Dedifferentiated amniotic fluid mesenchymal stem cell (primary cell): ENCODE results near the gene PIKFYVE.
"Not testable (repeated sequence)": the region's sequence is repeated elsewhere in the genome, so short reads cannot be mapped to it uniquely, and the experiment has no call there.

Experiments
- DNase-seq: peaks from one replicate; pipeline ENCODE4 v3.0.0-alpha.2; 2016; ENCODE audit errors: extremely low spot score

PIKFYVE gene

GRCh38 chr2:208265801-208266552 lies at the start of gene PIKFYVE:
Gene PIKFYVE, plus strand, starts transcription at chr2:208266255. Its CDS starts 5,265 bp downstream, at chr2:208271520.
- DNase-seq, result peak; percentile 97

GRCh38 chr2:208221873-208222272 lies 44.2 kb upstream of the PIKFYVE start:
- not testable (repeated sequence) for DNase-seq

GRCh38 chr2:208222351-208222750 lies 43.7 kb upstream of the PIKFYVE start:
- no peak for DNase-seq

- DNase-seq, result no peak
These were observed 41.3 kb upstream of the PIKFYVE start for GRCh38 chr2:208224802-208225201.

GRCh38 chr2:208227581-208228232 lies 38.3 kb upstream of the PIKFYVE start:
- DNase-seq, result no peak

GRCh38 chr2:208228476-208228875 lies 37.6 kb upstream of the PIKFYVE start:
- DNase-seq, result no peak

GRCh38 chr2:208234786-208235185 lies 31.3 kb upstream of the PIKFYVE start:
- DNase-seq, result no peak

GRCh38 chr2:208235860-208236259 lies 30.2 kb upstream of the PIKFYVE start:
- DNase-seq, result no peak

GRCh38 chr2:208239770-208240493 lies 26.1 kb upstream of the PIKFYVE start:
- no peak for DNase-seq

GRCh38 chr2:208240619-208241209 lies 25.3 kb upstream of the PIKFYVE start:
- DNase-seq, result no peak

- no peak for DNase-seq
These were observed 21.6 kb upstream of the PIKFYVE start for GRCh38 chr2:208244422-208244821.

- no peak for DNase-seq
These were observed 20.3 kb upstream of the PIKFYVE start for GRCh38 chr2:208245746-208246145.

- no peak for DNase-seq
These were observed 17.5 kb upstream of the PIKFYVE start for GRCh38 chr2:208248601-208249000.

- no peak for DNase-seq
These were observed 16.8 kb upstream of the PIKFYVE start for GRCh38 chr2:208249296-208249695.

- no peak for DNase-seq
These were observed 15.7 kb upstream of the PIKFYVE start for GRCh38 chr2:208250388-208250787.

GRCh38 chr2:208251098-208251497 lies 15.0 kb upstream of the PIKFYVE start:
- no peak for DNase-seq

GRCh38 chr2:208252716-208253492 lies 13.2 kb upstream of the PIKFYVE start:
- no peak for DNase-seq

GRCh38 chr2:208253600-208254117 lies 12.4 kb upstream of the PIKFYVE start:
- no peak for DNase-seq

- DNase-seq, result peak; percentile 53
These were observed 11.8 kb upstream of the PIKFYVE start for GRCh38 chr2:208254118-208254870.

- DNase-seq, result peak; percentile 93
These were observed 11.0 kb upstream of the PIKFYVE start, which contains the start of gene IDH1 for GRCh38 chr2:208254871-208255556. Gene IDH1, minus strand, starts transcription at chr2:208255071. Its CDS starts 3,520 bp downstream, at chr2:208251551.
